Caco-2 (cell line): ENCODE results near the gene SLC29A3. TPM values are rescaled to one million over a fixed set of nuclear protein-coding genes. Genes with fewer than 3 reads are reported as not detected.
A peak's percentile ranks its signal among the peaks of the same experiment; 100 is the strongest.

Experiments used
- BruUV-seq: library from RNA; stranded (reverse); fragments of 400-500 nt; replicated peaks from 2 replicates; lab custom pipeline; 2021; lab: Mats Ljungman, UMichigan
- CTCF ChIA-PET: fragments of 300-600 bp; sonication (Branson Sonifier 250); formaldehyde crosslinking; loops from one replicate; lab custom pipeline; 2022; ENCODE audit warnings: antibody characterized with exemption; lab: Charles Lee
- POLR2A ChIA-PET: fragments of 300-600 bp; sonication (Branson Sonifier 250); formaldehyde crosslinking; loops from one replicate; lab custom pipeline; 2022; ENCODE audit warnings: antibody characterized with exemption; lab: Charles Lee
- DNase-seq, 2 experiments: peaks; one replicate each; pipeline versions ENCODE4 v3.0.0 to v3.0.0-alpha.2; 2020 to 2022
- H3K27me3 ChIP-seq: replicated peaks from 2 replicates; pipeline ENCODE4 v1.6.0; 2011; ENCODE audit warnings: low read length; ENCODE audit not compliant: control insufficient read depth, insufficient read depth
- H3K36me3 ChIP-seq: 2 replicates; pipeline ENCODE4 v1.5.1; 2011; ENCODE audit warnings: low read length; ENCODE audit not compliant: control insufficient read depth, insufficient read depth
- H3K4me1 ChIP-seq: fragments of 250-450 bp; sonication (Bioruptor Pico); 2 replicates; pipeline ENCODE4 v1.5.1; 2020; ENCODE audit warnings: mild to moderate bottlenecking
- H3K4me3 ChIP-seq: 2 replicates; pipeline ENCODE4 v1.5.1; 2011; ENCODE audit warnings: low read depth, mild to moderate bottlenecking, control low read depth, low read length
- H3K9me3 ChIP-seq: fragments of 250-450 bp; sonication (Bioruptor Pico); 2 replicates; pipeline ENCODE4 v1.5.1; 2020; ENCODE audit warnings: mild to moderate bottlenecking, moderate library complexity
- H3K27ac Mint-ChIP-seq: one replicate; pipeline ENCODE4 v1.8.0; 2022; ENCODE audit warnings: mixed read lengths; ENCODE audit not compliant: unreplicated experiment
- H3K27me3 Mint-ChIP-seq: one replicate; pipeline ENCODE4 v1.8.0; 2022; ENCODE audit warnings: mixed read lengths; ENCODE audit not compliant: insufficient read depth, unreplicated experiment
- H3K36me3 Mint-ChIP-seq: one replicate; pipeline ENCODE4 v1.8.0; 2022; ENCODE audit warnings: mild to moderate bottlenecking, mixed read lengths; ENCODE audit not compliant: insufficient read depth, unreplicated experiment
- H3K4me1 Mint-ChIP-seq: one replicate; pipeline ENCODE4 v1.8.0; 2022; ENCODE audit warnings: low read depth, mixed read lengths; ENCODE audit not compliant: unreplicated experiment
- H3K4me3 Mint-ChIP-seq: one replicate; pipeline ENCODE4 v1.8.0; 2022; ENCODE audit warnings: mild to moderate bottlenecking, moderate library complexity, mixed read lengths; ENCODE audit not compliant: unreplicated experiment
- H3K9me3 Mint-ChIP-seq: one replicate; pipeline ENCODE4 v1.8.0; 2022; ENCODE audit warnings: mixed read lengths; ENCODE audit not compliant: unreplicated experiment
- CTCF ChIP-seq, 2 experiments: fragments of 200-600 bp in 1 of 2; IDR thresholded peaks; 1 replicate in 1 of 2; 2 replicates in 1 of 2; pipeline versions ENCODE4 v1.5.1 to v1.8.0; 2011 to 2022; ENCODE audit warnings: antibody characterized with exemption in 1 of 2, control low read depth in 1 of 2, inconsistent platforms in 1 of 2, low read depth in 1 of 2, low read length in 1 of 2, mild to moderate bottlenecking in 1 of 2, moderate library complexity in 1 of 2; ENCODE audit not compliant: insufficient read depth in 1 of 2, severe bottlenecking in 1 of 2, unreplicated experiment in 1 of 2
- intact Hi-C: fragments of 100-400 bp; cut with micrococcal nuclease; formaldehyde crosslinking; loops from one replicate; pipeline ENCODE4 v1.10.0; 2022; ENCODE audit not compliant: unreplicated experiment
- total RNA-seq: library from RNA; stranded (reverse); gene quantifications from 2 replicates; pipeline ENCODE4 v1.2.3, GENCODE V29; 2022

SLC29A3 gene
- total RNA-seq, 1 experiment from 2014 or later = 20.7 TPM

DNA sequence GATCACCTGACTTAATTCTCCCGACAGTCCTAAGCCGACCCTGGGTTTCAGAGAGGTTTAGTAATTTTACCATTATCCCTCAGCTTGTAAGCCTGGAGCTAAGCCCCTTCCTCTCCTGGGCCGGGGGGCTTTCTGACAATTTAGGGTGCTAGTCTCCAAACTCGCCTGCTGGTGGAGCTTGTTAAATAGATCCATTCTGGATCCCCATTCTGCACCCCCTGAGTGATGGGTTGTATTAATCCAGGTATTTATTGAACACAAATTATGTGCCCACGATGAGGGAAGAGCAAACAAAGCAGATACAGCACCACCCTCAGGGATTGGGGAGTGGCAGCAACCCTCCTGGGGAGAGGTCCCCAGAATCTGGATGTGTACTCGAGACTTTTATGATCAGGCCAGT lies 1.3 kb upstream of the SLC29A3 start:
- Histone ChIP-seq H3K4me1 (peaks cover 18% of the 10 kb centered on the region), H3K4me3 (no peak overlapping the region), H3K27me3 (no peaks in the 10 kb centered on the region), H3K9me3 (no peaks in the 10 kb centered on the region), H3K36me3 (no peaks in the 10 kb centered on the region)
- ChIA-PET POLR2A (no interaction called here), CTCF (interaction anchor here (0.7 to 1.1 kb wide), 2 partner anchors 391 to 495 kb away, joined by 3 to 4 read pairs; no protein-coding TSS in a partner anchor)
- Mint-ChIP-seq H3K27me3 (peaks cover 5% of the 10 kb centered on the region), H3K27ac (no peak overlapping the region), H3K4me1 (no peaks in the 10 kb centered on the region), H3K9me3 (no peaks in the 10 kb centered on the region), H3K36me3 (peaks cover 7% of the 10 kb centered on the region), H3K4me3 (no peak overlapping the region)
- TF ChIP-seq CTCF (IDR thresholded peaks at IDR 0.05; ENCODE audit: insufficient read depth in 1 of 2, low read depth in 1 of 2, low read length in 1 of 2, severe bottlenecking in 1 of 2, unreplicated experiment in 1 of 2) = no peak
- no peak for DNase-seq
- BruUV-seq = no TSS peak
- intact Hi-C loops = loop anchor here (10.0 kb wide), 2 partner anchors 147 to 317 kb away; no protein-coding TSS in a partner anchor

- H3K27me3 Mint-ChIP-seq = no peaks in the 10 kb centered on the region
- no peak for DNase-seq
- BruUV-seq = TSS peak; percentile 34
- Histone ChIP-seq H3K4me1 (peaks cover 22% of the 10 kb centered on the region), H3K27me3 (no peaks in the 10 kb centered on the region), H3K9me3 (no peaks in the 10 kb centered on the region), H3K36me3 (no peaks in the 10 kb centered on the region), H3K4me3 (peak overlapping the region; percentile 71)
- CTCF ChIA-PET = interaction anchor here (0.6 to 2.6 kb wide), 36 partner anchors 9 to 454 kb away, joined by 3 to 50 read pairs (median 4); partner anchors contain the start of genes CDH23 and VSIR
- H3K27ac Mint-ChIP-seq = peak overlapping the region; percentile 56
- no peaks in the 10 kb centered on the region for H3K9me3 Mint-ChIP-seq
- H3K4me3 Mint-ChIP-seq = peak overlapping the region; percentile 93
- peaks cover 19% of the 10 kb centered on the region for H3K36me3 Mint-ChIP-seq
- peaks cover 7% of the 10 kb centered on the region for H3K4me1 Mint-ChIP-seq
- TF ChIP-seq CTCF (IDR thresholded peaks at IDR 0.05; ENCODE audit: insufficient read depth in 1 of 2, low read depth in 1 of 2, low read length in 1 of 2, severe bottlenecking in 1 of 2, unreplicated experiment in 1 of 2) = peak in 1 of 2 experiments; percentile 3
- intact Hi-C loops = loop anchor here (1.0 to 10.0 kb wide), 5 partner anchors 23 to 315 kb away; no protein-coding TSS in a partner anchor
- POLR2A ChIA-PET = interaction anchor here (0.6 to 1.9 kb wide), 6 partner anchors 20 to 319 kb away, joined by 3 to 13 read pairs (median 6); no protein-coding TSS in a partner anchor
Observed at GRCh38 chr10:71319800-71320392, 837 bp downstream of the SLC29A3 start.

GRCh38 chr10:71320592-71320991 lies 1.5 kb downstream of the SLC29A3 start:
- Histone ChIP-seq H3K27me3 (no peaks in the 10 kb centered on the region), H3K4me1 (peaks cover 22% of the 10 kb centered on the region), H3K36me3 (no peaks in the 10 kb centered on the region), H3K9me3 (no peaks in the 10 kb centered on the region), H3K4me3 (no peak overlapping the region)
- Mint-ChIP-seq H3K27me3 (no peaks in the 10 kb centered on the region), H3K36me3 (peaks cover 19% of the 10 kb centered on the region), H3K4me3 (peak overlapping the region; percentile 93), H3K4me1 (peaks cover 7% of the 10 kb centered on the region), H3K27ac (no peak overlapping the region), H3K9me3 (no peaks in the 10 kb centered on the region)
- POLR2A ChIA-PET = interaction anchor here (1.8 to 1.9 kb wide), 2 partner anchors 20 to 56 kb away, joined by 11 to 13 read pairs; no protein-coding TSS in a partner anchor
- intact Hi-C loops = no loop called here
- no TSS peak for BruUV-seq
- CTCF ChIA-PET = interaction anchor here (0.7 to 2.6 kb wide), 15 partner anchors 8 to 388 kb away, joined by 3 to 50 read pairs (median 7); no protein-coding TSS in a partner anchor
- no peak for DNase-seq
- no peak for TF ChIP-seq CTCF (IDR thresholded peaks at IDR 0.05; ENCODE audit: insufficient read depth in 1 of 2, low read depth in 1 of 2, low read length in 1 of 2, severe bottlenecking in 1 of 2, unreplicated experiment in 1 of 2)
